ENCODE data around the gene POLR2E. TPM values are rescaled to one million over a fixed set of nuclear protein-coding genes. Genes with fewer than 3 reads are reported as not detected.

POLR2E gene
- total and polyA plus RNA-seq, 9 of the 15 experiments (the other 6 are each of a cell fraction or from before 2014, with no cell fraction given) = 3.4 to 413 (median 244) TPM

DNA sequence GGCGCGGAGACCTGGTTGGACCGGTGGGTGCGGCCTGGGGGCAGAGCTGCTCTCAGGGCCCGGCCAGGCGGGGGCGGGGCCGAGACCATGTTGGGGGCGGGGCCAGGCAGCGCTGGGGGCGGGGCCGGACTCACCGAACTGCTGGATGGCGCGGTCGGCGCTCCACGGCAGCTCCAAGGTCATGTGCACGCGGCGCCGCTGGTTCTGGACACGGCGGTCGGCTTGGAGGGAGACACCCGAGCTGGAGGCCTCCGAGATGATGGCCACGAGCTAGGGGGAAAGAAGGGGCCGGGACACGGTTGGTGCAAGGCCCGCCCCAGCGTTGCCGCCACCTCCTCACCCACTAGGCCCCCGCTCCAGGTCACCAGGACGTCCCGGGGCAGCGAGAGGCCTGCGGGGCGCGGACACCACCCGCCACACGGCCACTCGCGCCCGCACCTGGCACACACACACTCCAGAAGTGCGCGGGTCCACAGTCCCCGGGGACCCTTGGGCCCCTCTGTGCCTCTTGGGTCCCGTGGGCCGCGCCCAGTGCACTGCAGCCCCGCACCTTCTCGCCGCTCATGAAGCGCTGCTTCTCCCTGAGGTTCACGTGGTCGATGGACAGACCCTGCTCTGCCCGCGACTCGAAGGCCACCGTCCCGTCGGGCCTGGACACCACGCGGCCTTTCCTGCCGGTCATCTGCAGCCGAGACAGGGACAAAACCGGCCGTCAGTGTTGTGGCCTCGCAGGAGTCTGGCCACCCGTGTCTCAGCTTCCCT, 17.3 kb upstream of the POLR2E start (continued):
- TF ChIP-seq, protein P1, sequence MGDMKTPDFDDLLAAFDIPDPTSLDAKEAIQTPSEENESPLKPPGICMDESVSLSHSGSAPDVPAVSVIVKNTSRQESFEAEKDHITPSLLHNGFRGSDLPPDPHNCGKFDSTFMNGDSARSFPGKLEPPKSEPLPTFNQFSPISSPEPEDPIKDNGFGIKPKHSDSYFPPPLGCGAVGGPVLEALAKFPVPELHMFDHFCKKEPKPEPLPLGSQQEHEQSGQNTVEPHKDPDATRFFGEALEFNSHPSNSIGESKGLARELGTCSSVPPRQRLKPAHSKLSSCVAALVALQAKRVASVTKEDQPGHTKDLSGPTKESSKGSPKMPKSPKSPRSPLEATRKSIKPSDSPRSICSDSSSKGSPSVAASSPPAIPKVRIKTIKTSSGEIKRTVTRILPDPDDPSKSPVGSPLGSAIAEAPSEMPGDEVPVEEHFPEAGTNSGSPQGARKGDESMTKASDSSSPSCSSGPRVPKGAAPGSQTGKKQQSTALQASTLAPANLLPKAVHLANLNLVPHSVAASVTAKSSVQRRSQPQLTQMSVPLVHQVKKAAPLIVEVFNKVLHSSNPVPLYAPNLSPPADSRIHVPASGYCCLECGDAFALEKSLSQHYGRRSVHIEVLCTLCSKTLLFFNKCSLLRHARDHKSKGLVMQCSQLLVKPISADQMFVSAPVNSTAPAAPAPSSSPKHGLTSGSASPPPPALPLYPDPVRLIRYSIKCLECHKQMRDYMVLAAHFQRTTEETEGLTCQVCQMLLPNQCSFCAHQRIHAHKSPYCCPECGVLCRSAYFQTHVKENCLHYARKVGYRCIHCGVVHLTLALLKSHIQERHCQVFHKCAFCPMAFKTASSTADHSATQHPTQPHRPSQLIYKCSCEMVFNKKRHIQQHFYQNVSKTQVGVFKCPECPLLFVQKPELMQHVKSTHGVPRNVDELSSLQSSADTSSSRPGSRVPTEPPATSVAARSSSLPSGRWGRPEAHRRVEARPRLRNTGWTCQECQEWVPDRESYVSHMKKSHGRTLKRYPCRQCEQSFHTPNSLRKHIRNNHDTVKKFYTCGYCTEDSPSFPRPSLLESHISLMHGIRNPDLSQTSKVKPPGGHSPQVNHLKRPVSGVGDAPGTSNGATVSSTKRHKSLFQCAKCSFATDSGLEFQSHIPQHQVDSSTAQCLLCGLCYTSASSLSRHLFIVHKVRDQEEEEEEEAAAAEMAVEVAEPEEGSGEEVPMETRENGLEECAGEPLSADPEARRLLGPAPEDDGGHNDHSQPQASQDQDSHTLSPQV (IDR thresholded peaks at IDR 0.05) = peak; percentile 89
- TF ChIP-seq CTBP1 (IDR thresholded peaks at IDR 0.05; ENCODE audit: borderline replicate concordance) = 0 out of 2 replicates have a peak, but pooled peaks have one; percentile 46
- TF ChIP-seq ZNF143 (CRISPR knock-in tag; IDR thresholded peaks at IDR 0.05) = no peak; the same call in 1 of the 2 replicates
- TF ChIP-seq SMAD1 (IDR thresholded peaks at IDR 0.05; ENCODE audit: low read depth, low read length, partially characterized antibody) = no peak
- TF ChIP-seq, protein P2, sequence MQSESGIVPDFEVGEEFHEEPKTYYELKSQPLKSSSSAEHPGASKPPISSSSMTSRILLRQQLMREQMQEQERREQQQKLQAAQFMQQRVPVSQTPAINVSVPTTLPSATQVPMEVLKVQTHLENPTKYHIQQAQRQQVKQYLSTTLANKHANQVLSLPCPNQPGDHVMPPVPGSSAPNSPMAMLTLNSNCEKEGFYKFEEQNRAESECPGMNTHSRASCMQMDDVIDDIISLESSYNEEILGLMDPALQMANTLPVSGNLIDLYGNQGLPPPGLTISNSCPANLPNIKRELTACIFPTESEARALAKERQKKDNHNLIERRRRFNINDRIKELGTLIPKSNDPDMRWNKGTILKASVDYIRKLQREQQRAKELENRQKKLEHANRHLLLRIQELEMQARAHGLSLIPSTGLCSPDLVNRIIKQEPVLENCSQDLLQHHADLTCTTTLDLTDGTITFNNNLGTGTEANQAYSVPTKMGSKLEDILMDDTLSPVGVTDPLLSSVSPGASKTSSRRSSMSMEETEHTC (IDR thresholded peaks at IDR 0.05) = peak; percentile 44; the same call in 1 of the 2 replicates
- peak; percentile 77 for TF ChIP-seq RBM22 (IDR thresholded peaks at IDR 0.05; ENCODE audit: low read depth, low read length, poor library complexity, severe bottlenecking)
- TF ChIP-seq HMGN3 (IDR thresholded peaks at IDR 0.05; ENCODE audit: borderline replicate concordance, extremely low read depth, insufficient read length, low read depth, low read length) = peak; percentile 36
- TF ChIP-seq, protein P3, sequence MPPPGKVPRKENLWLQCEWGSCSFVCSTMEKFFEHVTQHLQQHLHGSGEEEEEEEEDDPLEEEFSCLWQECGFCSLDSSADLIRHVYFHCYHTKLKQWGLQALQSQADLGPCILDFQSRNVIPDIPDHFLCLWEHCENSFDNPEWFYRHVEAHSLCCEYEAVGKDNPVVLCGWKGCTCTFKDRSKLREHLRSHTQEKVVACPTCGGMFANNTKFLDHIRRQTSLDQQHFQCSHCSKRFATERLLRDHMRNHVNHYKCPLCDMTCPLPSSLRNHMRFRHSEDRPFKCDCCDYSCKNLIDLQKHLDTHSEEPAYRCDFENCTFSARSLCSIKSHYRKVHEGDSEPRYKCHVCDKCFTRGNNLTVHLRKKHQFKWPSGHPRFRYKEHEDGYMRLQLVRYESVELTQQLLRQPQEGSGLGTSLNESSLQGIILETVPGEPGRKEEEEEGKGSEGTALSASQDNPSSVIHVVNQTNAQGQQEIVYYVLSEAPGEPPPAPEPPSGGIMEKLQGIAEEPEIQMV (tag; conservative IDR thresholded peaks at IDR 0.05; ENCODE audit: low read depth) = no peak
- TF ChIP-seq THRA (IDR thresholded peaks at IDR 0.05) = no peak
- no peak for TF ChIP-seq SMAD4 (CRISPR knock-in tag; conservative IDR thresholded peaks at IDR 0.05)
- peak; percentile 42; the same call in 1 of the 2 replicates for TF ChIP-seq ZBTB7A (IDR thresholded peaks at IDR 0.05; ENCODE audit: borderline replicate concordance, control insufficient read depth, low read depth, low read length)
- no peak for TF ChIP-seq ZNF324 (CRISPR knock-in tag; IDR thresholded peaks at IDR 0.05)
- no peak for TF ChIP-seq MXD1 (CRISPR knock-in tag; IDR thresholded peaks at IDR 0.05; ENCODE audit: borderline replicate concordance, poor library complexity, severe bottlenecking)
- no peak for TF ChIP-seq ZNF639 (CRISPR knock-in tag; conservative IDR thresholded peaks at IDR 0.05 in 1 of 2, IDR thresholded peaks at IDR 0.05 in 1 of 2)

Data from K562 (cell line).